HG03095 (cell line): ENCODE measurements around the gene TERT.
"Not testable (repeated sequence)": the region's sequence is repeated elsewhere in the genome, so short reads cannot be mapped to it uniquely, and the experiment has no call there.

ENCODE experiments used
- ATAC-seq: cut with Tn5 transposase; IDR thresholded peaks from one replicate; pipeline ENCODE4 v1.9.1; 2021; ENCODE audit warnings: moderate library complexity; ENCODE audit not compliant: unreplicated experiment

The TERT gene

GRCh38 chr5:1294835-1295649 is at the start of gene TERT:
TSS of gene TERT (minus strand) at chr5:1295068. CDS start at chr5:1294989, 79 bp downstream.
- no peak for ATAC-seq

- ATAC-seq = peak; percentile 9
Measured at GRCh38 chr5:1343931-1344901, 49.3 kb upstream of the TERT start.

GRCh38 chr5:1343315-1343751 is 48.5 kb upstream of the TERT start:
- no peak for ATAC-seq

GRCh38 chr5:1342711-1343110 is 47.8 kb upstream of the TERT start:
- ATAC-seq = not testable (repeated sequence)

GRCh38 chr5:1342268-1342667 is 47.4 kb upstream of the TERT start:
- ATAC-seq = no peak

- peak; percentile 37 for ATAC-seq
Measured at GRCh38 chr5:1341863-1342262, 47.0 kb upstream of the TERT start.

- ATAC-seq = not testable (repeated sequence)
Measured at GRCh38 chr5:1339818-1340210, 44.9 kb upstream of the TERT start.

- not testable (repeated sequence) for ATAC-seq
Measured at GRCh38 chr5:1339139-1339817, 44.4 kb upstream of the TERT start.

GRCh38 chr5:1338506-1339070 is 43.7 kb upstream of the TERT start:
- ATAC-seq = no peak

GRCh38 chr5:1338196-1338490 is 43.3 kb upstream of the TERT start:
- ATAC-seq = no peak

- no peak for ATAC-seq
Measured at GRCh38 chr5:1337489-1338195, 42.8 kb upstream of the TERT start.

- ATAC-seq = no peak
Measured at GRCh38 chr5:1336749-1337488, 42.1 kb upstream of the TERT start.

GRCh38 chr5:1336106-1336561 is 41.3 kb upstream of the TERT start:
- no peak for ATAC-seq

GRCh38 chr5:1335540-1336095 is 40.8 kb upstream of the TERT start:
- no peak for ATAC-seq

- no peak for ATAC-seq
Measured at GRCh38 chr5:1334831-1335539, 40.1 kb upstream of the TERT start.

GRCh38 chr5:1333986-1334385 is 39.1 kb upstream of the TERT start:
- ATAC-seq = no peak

GRCh38 chr5:1333286-1333685 is 38.4 kb upstream of the TERT start:
- not testable (repeated sequence) for ATAC-seq

GRCh38 chr5:1332461-1333001 is 37.7 kb upstream of the TERT start:
- no peak for ATAC-seq
